SU-DHL-6 (cell line): ENCODE results near the gene APBA2.

Experiments used
- H2AFZ ChIP-seq: fragments of 200-600 bp; sonication (generic); 2 replicates; pipeline ENCODE4 v1.6.1; 2014; ENCODE audit warnings: low read depth, mild to moderate bottlenecking, moderate library complexity, mixed read lengths, antibody characterized with exemption, low read length; ENCODE audit not compliant: severe bottlenecking
- H3F3A ChIP-seq: fragments of 200-600 bp; shearing (Covaris generic); 2 replicates; pipeline ENCODE4 v1.6.0; 2016; ENCODE audit warnings: antibody characterized with exemption, mild to moderate bottlenecking; ENCODE audit not compliant: insufficient read depth
- H3K27ac ChIP-seq: fragments of 200-600 bp; sonication (generic); 2 replicates; pipeline ENCODE4 v1.5.1; 2016; ENCODE audit warnings: low read depth, mild to moderate bottlenecking, low read length, moderate library complexity, mixed read lengths
- H3K27me3 ChIP-seq: fragments of 200-600 bp; sonication (generic), shearing (Covaris generic); 2 replicates; pipeline ENCODE4 v1.6.0; 2014; ENCODE audit warnings: mild to moderate bottlenecking, low read length
- H3K36me3 ChIP-seq: fragments of 200-600 bp; sonication (generic); 2 replicates; pipeline ENCODE4 v1.6.1; 2014; ENCODE audit warnings: mild to moderate bottlenecking, low read length, mixed read lengths
- H3K4me2 ChIP-seq: fragments of 300-600, 200-600 bp; shearing (Covaris generic), sonication (generic); 2 replicates; pipeline ENCODE4 v1.6.0; 2014; ENCODE audit warnings: low read length, low read depth, mild to moderate bottlenecking; ENCODE audit not compliant: poor library complexity, severe bottlenecking
- H3K4me3 ChIP-seq: fragments of 200-600 bp; sonication (generic); 2 replicates; pipeline ENCODE4 v1.5.1; 2014; ENCODE audit warnings: antibody characterized with exemption, low read length, mild to moderate bottlenecking, mixed read lengths; ENCODE audit not compliant: insufficient read depth, poor library complexity, severe bottlenecking
- H3K79me2 ChIP-seq: fragments of 200-600 bp; sonication (generic); 2 replicates; pipeline ENCODE4 v1.6.1; 2014; ENCODE audit warnings: mild to moderate bottlenecking, low read length, moderate library complexity; ENCODE audit not compliant: insufficient read depth
- H3K9ac ChIP-seq: fragments of 200-600 bp; sonication (generic); 2 replicates; pipeline ENCODE4 v1.7.0; 2014; ENCODE audit warnings: mild to moderate bottlenecking, low read length
- H3K9me2 ChIP-seq: fragments of 200-600 bp; sonication (generic); replicated peaks from 2 replicates; pipeline ENCODE4 v1.6.1; 2014; ENCODE audit warnings: low read length; ENCODE audit not compliant: insufficient read depth
- H3K9me3 ChIP-seq: fragments of 200-600 bp; sonication (generic); 2 replicates; pipeline ENCODE4 v1.6.1; 2014; ENCODE audit warnings: low read length, mixed read lengths; ENCODE audit not compliant: insufficient read depth
- H4K20me1 ChIP-seq: fragments of 200-600 bp; sonication (generic); 2 replicates; pipeline ENCODE4 v1.6.1; 2014; ENCODE audit warnings: low read depth, mild to moderate bottlenecking, antibody characterized with exemption, low read length, moderate library complexity, mixed read lengths
- CTCF ChIP-seq: fragments of 200-600 bp; sonication (generic); IDR thresholded peaks from one replicate; pipeline ENCODE4 v1.5.1; 2017; ENCODE audit warnings: antibody characterized with exemption, mild to moderate bottlenecking, low read length, moderate library complexity; ENCODE audit not compliant: insufficient read depth, poor library complexity, severe bottlenecking
- EZH2phosphoT487 ChIP-seq: fragments of 200-600 bp; sonication (generic), shearing (Covaris generic); conservative IDR thresholded peaks from 2 replicates; pipeline ENCODE4 v1.6.1; 2018; ENCODE audit warnings: mild to moderate bottlenecking, antibody characterized with exemption, low read length, moderate library complexity, mixed read lengths

APBA2 gene

GRCh38 chr15:28868744-28869345, 16.9 kb upstream of the APBA2 start:
- TF ChIP-seq EZH2phosphoT487: no peak
- TF ChIP-seq CTCF: no peak
- Histone ChIP-seq H2AFZ (no peak overlapping the region), H3K4me3 (no peak overlapping the region), H3K36me3 (no peaks in the 10 kb centered on the region), H4K20me1 (no peaks in the 10 kb centered on the region), H3K4me2 (no peak overlapping the region), H3K9ac (no peak overlapping the region), H3K27ac (no peak overlapping the region), H3K79me2 (no peaks in the 10 kb centered on the region), H3F3A (no peaks in the 10 kb centered on the region), H3K9me3 (no peaks in the 10 kb centered on the region), H3K27me3 (no peaks in the 10 kb centered on the region), H3K9me2 (no peaks in the 10 kb centered on the region)

GRCh38 chr15:28871168-28871567, 14.6 kb upstream of the APBA2 start:
- TF ChIP-seq CTCF (no peak), EZH2phosphoT487 (no peak)
- no peak overlapping the region for H3K4me2 ChIP-seq
- no peak overlapping the region for H3K27ac ChIP-seq
- H2AFZ ChIP-seq: no peak overlapping the region
- no peaks in the 10 kb centered on the region for H3K79me2 ChIP-seq
- no peaks in the 10 kb centered on the region for H4K20me1 ChIP-seq
- H3K9ac ChIP-seq: no peak overlapping the region
- no peak overlapping the region for H3K4me3 ChIP-seq
- no peaks in the 10 kb centered on the region for H3K36me3 ChIP-seq
- no peaks in the 10 kb centered on the region for H3K9me3 ChIP-seq
- no peaks in the 10 kb centered on the region for H3F3A ChIP-seq
- H3K9me2 ChIP-seq: no peaks in the 10 kb centered on the region
- H3K27me3 ChIP-seq: no peaks in the 10 kb centered on the region

GRCh38 chr15:28873006-28873405, 12.8 kb upstream of the APBA2 start:
- H3K9ac ChIP-seq: no peak overlapping the region
- no peaks in the 10 kb centered on the region for H3K36me3 ChIP-seq
- H3K9me3 ChIP-seq: no peaks in the 10 kb centered on the region
- no peaks in the 10 kb centered on the region for H3K9me2 ChIP-seq
- H3K4me3 ChIP-seq: no peak overlapping the region
- H3K27ac ChIP-seq: no peak overlapping the region
- no peaks in the 10 kb centered on the region for H3K27me3 ChIP-seq
- no peaks in the 10 kb centered on the region for H4K20me1 ChIP-seq
- no peak overlapping the region for H2AFZ ChIP-seq
- H3K4me2 ChIP-seq: no peak overlapping the region
- no peaks in the 10 kb centered on the region for H3F3A ChIP-seq
- H3K79me2 ChIP-seq: no peaks in the 10 kb centered on the region
- TF ChIP-seq EZH2phosphoT487: no peak
- TF ChIP-seq CTCF: no peak
